ENCODE results near the gene PRAMEF20.
"Not testable (repeated sequence)": the region's sequence is repeated elsewhere in the genome, so short reads cannot be mapped to it uniquely, and the experiment has no call there.

The PRAMEF20 gene

GRCh38 chr1:13410150-13410549, at the start of gene PRAMEF20:
TSS of gene PRAMEF20 (plus strand) at chr1:13410450. CDS start at chr1:13416355, 5,905 bp downstream.
- not testable (repeated sequence) for DNase-seq (ENCODE audit: low read depth)

GRCh38 chr1:13362364-13362763, 47.9 kb upstream of the PRAMEF20 start:
- not testable (repeated sequence) for DNase-seq (ENCODE audit: low read depth)

- not testable (repeated sequence) for DNase-seq (ENCODE audit: low read depth)
Observed at GRCh38 chr1:13364928-13365327, 45.3 kb upstream of the PRAMEF20 start.

DNA sequence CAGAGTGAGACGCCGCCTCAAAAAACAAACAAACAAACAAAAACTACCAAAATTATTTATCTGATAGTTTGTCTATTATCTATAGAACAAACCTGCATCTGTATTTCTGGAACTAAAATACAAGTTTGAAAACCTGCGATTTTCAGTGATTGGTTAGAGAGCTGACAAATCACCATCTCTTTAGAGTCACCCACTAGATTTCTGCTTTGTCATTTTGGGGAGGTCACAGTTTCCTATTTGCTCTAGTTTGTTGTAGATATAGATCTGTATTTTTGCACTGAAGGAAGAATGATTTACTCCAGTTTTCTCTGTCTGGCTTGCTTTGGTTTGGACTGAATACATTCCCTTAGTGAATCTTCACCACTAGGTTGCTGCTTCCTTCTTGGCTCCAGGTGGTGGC, 43.7 kb upstream of the PRAMEF20 start:
- not testable (repeated sequence) for DNase-seq (ENCODE audit: low read depth)

DNA sequence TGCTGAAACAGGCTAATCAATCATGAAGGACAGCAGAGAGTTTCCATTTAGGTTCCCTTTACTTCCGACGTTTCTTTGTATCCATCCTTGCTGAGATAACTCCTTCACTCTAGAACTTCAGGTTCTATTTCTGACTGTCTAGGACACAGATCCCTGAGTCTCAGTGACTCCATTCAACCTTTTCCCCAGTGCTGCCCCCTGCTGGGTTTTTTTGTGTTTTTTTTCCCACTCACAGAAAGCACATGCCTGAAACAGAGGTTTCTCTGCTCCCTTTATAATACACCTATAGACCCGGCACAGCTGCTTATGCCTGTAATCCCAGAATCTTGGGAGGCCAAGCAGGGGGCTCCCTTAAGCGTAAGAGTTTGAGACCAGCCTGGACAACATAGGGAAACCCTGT, 41.7 kb upstream of the PRAMEF20 start:
- not testable (repeated sequence) for DNase-seq (ENCODE audit: low read depth)

DNA sequence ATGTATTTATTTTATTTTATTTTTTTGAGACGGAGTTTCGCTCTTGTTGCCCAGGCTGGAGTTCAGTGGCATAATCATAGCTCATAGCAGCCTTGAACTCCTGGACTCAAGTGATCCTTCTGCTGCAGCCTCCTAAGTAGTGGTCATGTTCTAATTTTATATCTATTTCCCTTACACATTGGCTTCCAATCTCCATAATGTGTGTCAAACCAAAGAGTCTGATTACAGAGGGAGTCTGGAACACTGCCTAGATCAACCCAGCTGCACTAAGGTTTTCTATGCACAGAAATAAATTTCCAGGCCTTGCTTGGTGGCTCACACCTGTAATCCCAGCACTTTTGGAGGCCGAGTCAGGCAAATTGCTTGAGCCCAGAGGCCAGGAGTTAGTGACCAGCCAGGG, 31.3 kb upstream of the PRAMEF20 start:
- DNase-seq (ENCODE audit: low read depth): not testable (repeated sequence)

GRCh38 chr1:13380380-13380779, 29.9 kb upstream of the PRAMEF20 start:
- DNase-seq (ENCODE audit: low read depth): not testable (repeated sequence)

DNA sequence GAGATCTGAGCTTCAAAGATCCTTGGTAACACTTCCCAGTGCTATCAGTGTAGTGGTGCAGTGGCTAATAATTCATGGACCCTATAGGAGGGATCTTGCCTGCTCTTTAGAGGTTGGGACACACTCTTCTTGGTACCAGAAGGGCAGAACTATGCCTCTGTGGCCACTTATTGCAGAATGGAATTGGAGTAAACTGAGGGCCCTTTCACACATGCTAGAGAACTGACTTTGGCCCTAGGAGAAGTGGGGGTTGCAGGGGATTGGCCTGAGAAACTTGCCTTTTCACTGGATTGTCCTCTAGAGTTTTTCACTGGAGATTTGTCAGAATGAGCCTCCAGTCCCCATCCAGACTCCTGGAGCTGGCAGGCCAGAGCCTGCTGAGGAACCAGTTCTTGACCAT, 20.9 kb upstream of the PRAMEF20 start, which contains the start of gene PRAMEF17:
PRAMEF17 (plus strand) TSS at position 301 of the 400 bp plus-strand sequence; CDS start at position 327, 26 bp downstream.
- DNase-seq (ENCODE audit: low read depth): not testable (repeated sequence)

DNA sequence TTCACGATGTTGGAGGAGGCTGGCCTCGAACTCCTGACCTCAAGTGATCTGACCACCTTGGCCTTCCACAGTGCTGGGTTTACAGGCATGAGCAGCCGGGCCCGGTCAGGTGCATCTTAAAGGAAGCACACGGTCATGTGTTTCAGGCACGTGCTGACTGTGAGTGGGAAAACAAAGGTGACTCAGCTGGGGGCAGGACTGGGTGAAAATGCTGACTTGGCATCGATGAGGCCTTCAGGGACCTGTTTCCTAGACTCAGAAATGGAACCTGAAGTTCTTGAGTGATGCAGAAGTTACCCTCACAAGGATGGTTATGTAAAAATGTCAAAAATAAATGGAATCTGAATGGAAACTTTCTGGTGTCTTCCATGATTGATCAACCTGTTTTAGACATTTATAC, 17.2 kb upstream of the PRAMEF20 start:
- DNase-seq (ENCODE audit: low read depth): not testable (repeated sequence)

DNA sequence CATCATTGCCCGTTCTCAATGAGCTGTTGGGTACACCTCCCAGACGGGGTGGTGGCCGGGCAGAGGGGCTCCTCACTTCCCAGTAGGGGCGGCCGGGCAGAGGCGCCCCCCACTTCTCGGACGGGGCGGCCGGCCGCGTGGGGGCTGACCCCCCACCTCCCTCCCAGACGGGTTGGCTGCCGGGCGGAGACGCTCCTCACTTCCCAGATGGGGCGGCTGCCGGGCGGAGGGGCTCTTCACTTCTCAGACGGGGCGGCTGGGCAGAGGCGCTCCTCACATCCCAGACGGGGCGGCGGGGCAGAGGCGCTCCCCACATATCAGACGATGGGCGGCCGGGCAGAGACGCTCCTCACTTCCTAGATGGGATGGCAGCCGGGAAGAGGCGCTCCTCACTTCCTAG, 15.5 kb upstream of the PRAMEF20 start:
- DNase-seq (ENCODE audit: low read depth): not testable (repeated sequence)

GRCh38 chr1:13395311-13395710, 14.9 kb upstream of the PRAMEF20 start:
- DNase-seq (ENCODE audit: low read depth): not testable (repeated sequence)

GRCh38 chr1:13407811-13408210, 2.4 kb upstream of the PRAMEF20 start:
- no peak for DNase-seq (ENCODE audit: low read depth)

DNA sequence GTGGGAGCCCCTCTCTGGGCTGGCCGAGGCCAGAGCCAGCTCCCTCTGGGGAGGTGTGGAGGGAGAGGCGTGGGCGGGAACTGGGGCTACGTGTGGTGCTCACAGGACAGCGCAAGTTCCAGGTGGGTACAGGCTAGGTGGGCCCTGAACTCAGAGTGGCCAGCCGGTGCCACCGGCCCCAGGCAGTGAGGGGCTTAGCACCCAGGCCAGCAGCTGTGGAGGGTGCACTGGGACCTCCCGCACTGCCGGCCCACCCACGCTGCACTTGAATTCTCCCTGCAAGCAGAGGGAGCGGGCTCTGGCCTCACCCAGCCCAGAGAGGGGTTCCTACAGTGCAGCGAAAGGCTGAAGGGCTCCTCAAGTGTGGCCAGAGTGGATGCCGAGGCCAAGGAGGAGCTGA, 20.2 kb downstream of the PRAMEF20 start:
- DNase-seq (ENCODE audit: low read depth): no peak

GRCh38 chr1:13432251-13432650, 22.0 kb downstream of the PRAMEF20 start:
- DNase-seq (ENCODE audit: low read depth): no peak

GRCh38 chr1:13433694-13434358, 23.6 kb downstream of the PRAMEF20 start:
- not testable (repeated sequence) for DNase-seq (ENCODE audit: low read depth)

GRCh38 chr1:13435458-13435857, 25.2 kb downstream of the PRAMEF20 start:
- DNase-seq (ENCODE audit: low read depth): no peak

DNA sequence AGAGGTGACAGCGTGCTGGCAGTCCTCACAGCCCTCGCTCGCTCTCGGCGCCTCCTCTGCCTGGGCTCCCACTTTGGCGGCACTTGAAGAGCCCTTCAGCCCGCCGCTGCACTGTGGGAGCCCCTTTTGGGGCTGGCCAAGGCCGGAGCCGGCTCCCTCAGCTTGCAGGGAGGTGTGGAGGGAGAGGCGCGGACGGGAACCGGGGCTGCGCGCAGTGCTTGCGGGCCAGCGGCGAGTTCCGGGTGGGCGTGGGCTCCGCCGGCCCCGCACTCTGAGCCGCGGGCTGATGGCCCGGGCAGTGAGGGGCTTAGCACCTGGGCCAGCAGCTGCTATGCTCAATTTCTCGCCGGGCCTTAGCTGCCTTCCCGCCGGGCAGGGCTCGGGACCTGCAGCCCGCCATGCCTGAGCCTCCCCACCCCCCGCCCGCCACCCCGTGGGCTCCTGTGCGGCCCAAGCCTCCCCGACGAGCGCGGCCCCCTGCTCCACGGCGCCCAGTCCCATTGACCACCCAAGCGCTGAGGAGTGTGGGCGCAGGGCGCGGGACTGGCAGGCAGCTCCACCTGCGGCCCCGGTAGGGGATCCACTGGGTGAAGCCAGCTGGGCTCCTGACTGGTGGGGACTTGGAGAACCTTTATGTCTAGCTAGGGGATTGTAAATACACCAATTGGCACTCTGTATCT, 29.0 kb downstream of the PRAMEF20 start:
- DNase-seq (ENCODE audit: low read depth): not testable (repeated sequence)

- no peak for DNase-seq (ENCODE audit: low read depth)
Observed at GRCh38 chr1:13443335-13443979, 33.2 kb downstream of the PRAMEF20 start.

GRCh38 chr1:13450204-13450603, 40.0 kb downstream of the PRAMEF20 start:
- DNase-seq (ENCODE audit: low read depth): no peak

- DNase-seq (ENCODE audit: low read depth): no peak
Observed at GRCh38 chr1:13451399-13451965, 41.2 kb downstream of the PRAMEF20 start.

DNA sequence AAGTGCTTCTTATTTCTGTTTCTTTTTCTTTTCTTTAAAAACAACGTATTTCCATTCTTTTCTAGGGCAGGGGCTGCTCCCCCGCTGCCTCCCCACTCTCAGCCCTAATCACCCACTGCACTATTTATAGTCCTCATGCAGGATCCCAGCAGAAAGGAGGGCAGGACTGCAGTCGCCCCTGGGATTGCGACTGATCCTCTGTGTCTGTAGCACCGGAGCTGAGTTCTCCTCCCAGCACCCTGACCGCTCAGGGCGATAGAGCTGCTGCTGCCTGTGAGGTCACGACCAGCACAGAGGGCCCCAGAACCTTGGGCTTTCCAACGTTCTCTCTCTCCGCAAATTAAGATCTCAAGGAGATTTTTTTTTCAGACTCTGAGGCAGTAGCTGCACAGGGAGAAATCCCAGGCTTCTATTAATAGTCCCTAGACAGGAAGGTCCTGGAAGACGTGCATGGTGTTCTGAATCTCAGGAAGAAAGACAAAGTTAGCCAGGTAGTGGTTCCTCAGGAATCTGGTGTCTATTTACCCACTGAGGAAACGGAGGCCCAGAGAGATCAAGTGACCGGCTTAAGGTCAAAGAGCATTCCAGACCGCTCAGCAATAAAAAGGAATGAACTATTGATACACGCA, 46.8 kb downstream of the PRAMEF20 start:
- no peak for DNase-seq (ENCODE audit: low read depth)

- no peak for DNase-seq (ENCODE audit: low read depth)
Observed at GRCh38 chr1:13461977-13462376, 51.7 kb downstream of the PRAMEF20 start.

Data from amniotic epithelial cell (primary cell).